ENCODE results near the gene ZBTB8OS. TPM values are rescaled to one million over a fixed set of nuclear protein-coding genes. Genes with fewer than 3 reads are reported as not detected.

Gene ZBTB8OS
- polyA plus RNA-seq, 3 donors, result 40.2 to 85.6 (median 83.3) TPM

- no peak for TF ChIP-seq CTCF (IDR thresholded peaks at IDR 0.05)
- Mint-ChIP-seq H3K9me3 (no peaks in the 10 kb centered on the region), H3K4me3 (no peak overlapping the region), H3K27me3 (ENCODE audit: low read depth in 3 of 3) (no peaks in the 10 kb centered on the region), H3K4me1 (no peaks in the 10 kb centered on the region), H3K36me3 (peaks cover 66 to 80% of the 10 kb centered on the region in 2 donors), H3K27ac (no peak overlapping the region)
- Histone ChIP-seq H3K27ac (ENCODE audit: low read depth in 1 of 2, low read length in 2 of 2) (no peak overlapping the region), H3K4me3 (replicated peaks in 1 of 3; ENCODE audit: low read depth in 2 of 3, low read length in 3 of 3) (no peak overlapping the region), H3K9ac (ENCODE audit: insufficient read depth, low read length, poor library complexity, severe bottlenecking) (no peak overlapping the region), H3K4me2 (replicated peaks; ENCODE audit: extremely low read depth, low read length, poor library complexity, severe bottlenecking) (no peak overlapping the region), H3K36me3 (replicated peaks in 1 of 2; ENCODE audit: control insufficient read depth in 1 of 2, insufficient read depth in 2 of 2, low read length in 2 of 2) (peaks cover 67 to 85% of the 10 kb centered on the region in 2 donors), H3K4me1 (ENCODE audit: control insufficient read depth in 1 of 2, insufficient read depth in 2 of 2, low read length in 2 of 2) (no peaks in the 10 kb centered on the region), H3K27me3 (ENCODE audit: control insufficient read depth in 2 of 2, insufficient read depth in 2 of 2, low read length in 2 of 2) (no peaks in the 10 kb centered on the region), H3K9me3 (replicated peaks in 1 of 2; ENCODE audit: control insufficient read depth in 1 of 2, insufficient read depth in 1 of 2, low read length in 2 of 2) (no peaks in the 10 kb centered on the region), H3K79me2 (ENCODE audit: insufficient read depth, low read length) (no peaks in the 10 kb centered on the region), H4K20me1 (ENCODE audit: insufficient read depth, low read length) (no peaks in the 10 kb centered on the region), H2AFZ (ENCODE audit: insufficient read depth, low read depth, low read length, poor library complexity, severe bottlenecking) (no peak overlapping the region)
- no peak for DNase-seq
- WGBS (ENCODE audit: insufficient coverage), result no CpG with 5 or more reads among the region's 3 CpGs
- intact Hi-C loops (cut with micrococcal nuclease), result no loop called here
Observed at GRCh38 chr1:32683397-32683796, 33.0 kb upstream of the ZBTB8OS start.

- WGBS (ENCODE audit: insufficient coverage), result no CpG with 5 or more reads among the region's 3 CpGs
- Histone ChIP-seq H3K4me3 (replicated peaks in 1 of 3; ENCODE audit: low read depth in 2 of 3, low read length in 3 of 3) (no peak overlapping the region), H3K9me3 (replicated peaks in 1 of 2; ENCODE audit: control insufficient read depth in 1 of 2, insufficient read depth in 1 of 2, low read length in 2 of 2) (no peaks in the 10 kb centered on the region), H4K20me1 (ENCODE audit: insufficient read depth, low read length) (no peaks in the 10 kb centered on the region), H3K9ac (ENCODE audit: insufficient read depth, low read length, poor library complexity, severe bottlenecking) (no peak overlapping the region), H3K36me3 (replicated peaks in 1 of 2; ENCODE audit: control insufficient read depth in 1 of 2, insufficient read depth in 2 of 2, low read length in 2 of 2) (peaks cover 78 to 99% of the 10 kb centered on the region in 2 donors), H3K4me2 (replicated peaks; ENCODE audit: extremely low read depth, low read length, poor library complexity, severe bottlenecking) (no peak overlapping the region), H3K27ac (ENCODE audit: low read depth in 1 of 2, low read length in 2 of 2) (no peak overlapping the region), H3K4me1 (ENCODE audit: control insufficient read depth in 1 of 2, insufficient read depth in 2 of 2, low read length in 2 of 2) (no peaks in the 10 kb centered on the region), H2AFZ (ENCODE audit: insufficient read depth, low read depth, low read length, poor library complexity, severe bottlenecking) (no peak overlapping the region), H3K79me2 (ENCODE audit: insufficient read depth, low read length) (no peaks in the 10 kb centered on the region), H3K27me3 (ENCODE audit: control insufficient read depth in 2 of 2, insufficient read depth in 2 of 2, low read length in 2 of 2) (no peaks in the 10 kb centered on the region)
- H3K36me3 Mint-ChIP-seq, result peaks cover 75 to 91% of the 10 kb centered on the region in 2 donors
- no peak for DNase-seq
- TF ChIP-seq CTCF (IDR thresholded peaks at IDR 0.05), result no peak
- no peaks in the 10 kb centered on the region for H3K9me3 Mint-ChIP-seq
- no peaks in the 10 kb centered on the region for H3K4me1 Mint-ChIP-seq
- H3K27me3 Mint-ChIP-seq (ENCODE audit: low read depth in 3 of 3), result no peaks in the 10 kb centered on the region
- no peak overlapping the region for H3K4me3 Mint-ChIP-seq
- intact Hi-C loops (cut with micrococcal nuclease), result no loop called here
- H3K27ac Mint-ChIP-seq, result no peak overlapping the region
Observed at GRCh38 chr1:32681999-32682398, 31.6 kb upstream of the ZBTB8OS start.

All from CD14-positive monocyte (primary cell).